HepG2 (cell line): ENCODE measurements around the gene SRRM1. TPM values are rescaled to one million over a fixed set of nuclear protein-coding genes. Genes with fewer than 3 reads are reported as not detected.

Experiments
- CEBPB ChIP-seq: IDR thresholded peaks from 2 replicates; pipeline ENCODE4 v1.6.1; 2011; ENCODE audit warnings: low read depth, low read length, improper control_type of control experiment, borderline replicate concordance
- EEA1 ChIP-seq: sonication (generic); formaldehyde crosslinking; IDR thresholded peaks from 2 replicates; pipeline ENCODE4 v1.5.1; 2020; ENCODE audit warnings: mild to moderate bottlenecking, missing genetic modification reagents, borderline replicate concordance
- HOXD1 ChIP-seq: sonication (generic); formaldehyde crosslinking; IDR thresholded peaks from 2 replicates; pipeline ENCODE4 v1.5.0; 2020; ENCODE audit warnings: missing genetic modification reagents
- NKX3-1 ChIP-seq: sonication (generic); formaldehyde crosslinking; IDR thresholded peaks from 2 replicates; pipeline ENCODE4 v1.5.0; 2020; ENCODE audit warnings: missing genetic modification reagents
- PRMT3 ChIP-seq: sonication (generic); formaldehyde crosslinking; IDR thresholded peaks from 2 replicates; pipeline ENCODE4 v1.8.1; 2022; ENCODE audit warnings: low read depth, mild to moderate bottlenecking, moderate library complexity, missing genetic modification reagents, borderline replicate concordance
- RFXAP ChIP-seq: sonication (generic); formaldehyde crosslinking; IDR thresholded peaks from 2 replicates; pipeline ENCODE4 v1.4.0; 2020; ENCODE audit warnings: missing genetic modification reagents, borderline replicate concordance
- SOX13 ChIP-seq, 3 experiments: fragments of 450-650 bp in 1 of 3; sonication (generic) in 1 of 3; formaldehyde crosslinking in 1 of 3; IDR thresholded peaks in 2 of 3; conservative IDR thresholded peaks in 1 of 3; 2 replicates each; pipeline versions ENCODE4 v1.5.0 to v1.6.1; 2016 to 2020; ENCODE audit warnings: antibody characterized with exemption in 1 of 3, mild to moderate bottlenecking in 1 of 3, missing compliant biosample characterization in 1 of 3, missing genetic modification reagents in 1 of 3, moderate library complexity in 1 of 3
- TCF7 ChIP-seq: sonication (generic); IDR thresholded peaks from 2 replicates; pipeline ENCODE4 v1.6.1; 2016; ENCODE audit warnings: antibody characterized with exemption, low read depth
- THAP7 ChIP-seq: sonication (generic); formaldehyde crosslinking; IDR thresholded peaks from 2 replicates; pipeline ENCODE4 v1.8.1; 2023; ENCODE audit warnings: mild to moderate bottlenecking, missing genetic modification reagents
- ZNF121 ChIP-seq: sonication (generic); formaldehyde crosslinking; IDR thresholded peaks from 2 replicates; pipeline ENCODE4 v1.5.0; 2020; ENCODE audit warnings: mild to moderate bottlenecking, missing genetic modification reagents
- ZNF224 ChIP-seq: sonication (generic); formaldehyde crosslinking; IDR thresholded peaks from 2 replicates; pipeline ENCODE4 v1.5.0; 2020; ENCODE audit warnings: mild to moderate bottlenecking, missing genetic modification reagents
- ZNF274 ChIP-seq: sonication (generic); formaldehyde crosslinking; IDR thresholded peaks from 2 replicates; pipeline ENCODE4 v1.5.1; 2020; ENCODE audit warnings: mild to moderate bottlenecking, missing genetic modification reagents
- ZNF317 ChIP-seq: sonication (generic); formaldehyde crosslinking; IDR thresholded peaks from 2 replicates; pipeline ENCODE4 v1.5.0; 2020; ENCODE audit warnings: mild to moderate bottlenecking, missing genetic modification reagents
- ZNF441 ChIP-seq: sonication (generic); formaldehyde crosslinking; IDR thresholded peaks from 2 replicates; pipeline ENCODE4 v1.7.0; 2021; ENCODE audit warnings: missing genetic modification reagents, borderline replicate concordance
- ZNF446 ChIP-seq: sonication (generic); formaldehyde crosslinking; IDR thresholded peaks from 2 replicates; pipeline ENCODE4 v1.5.0; 2020; ENCODE audit warnings: mild to moderate bottlenecking, missing genetic modification reagents
- polyA plus RNA-seq, 8 experiments: library from polyadenylated mRNA; depleted of rRNA in 3 of 8; stranded (reverse) in 7 of 8; unstranded in 1 of 8; fragments of >200 nt; fragmentation: Illumina TruSeq in 4 of 8; extraction: Trizol in 4 of 8; gene quantifications; 2 replicates each; pipeline versions ENCODE4 v1.2.1 to v1.2.3, GENCODE V29; 2011 to 2016; ENCODE audit warnings: low read depth in 4 of 8, missing spikeins in 1 of 8, mixed read lengths in 1 of 8; ENCODE audit not compliant: insufficient read depth in 1 of 8
- total RNA-seq, 5 experiments: library from RNA; depleted of rRNA; stranded (reverse); fragments of >200 nt; fragmentation: Illumina TruSeq; extraction: Trizol; gene quantifications; 2 replicates each; pipeline ENCODE4 v1.2.3, GENCODE V29; 2016; ENCODE audit warnings: low read depth in 1 of 5
- TF ChIP-seq, protein P1 (sequence below): fragments of 450-650 bp; IDR thresholded peaks from 2 replicates; pipeline ENCODE4 v1.6.1; 2017; ENCODE audit warnings: mild to moderate bottlenecking
- TF ChIP-seq, protein P2 (sequence below): sonication (generic); formaldehyde crosslinking; conservative IDR thresholded peaks from 2 replicates; pipeline ENCODE4 v1.8.0; 2022; ENCODE audit warnings: low read depth, missing genetic modification reagents
- TF ChIP-seq, protein P3 (sequence below): sonication (generic); formaldehyde crosslinking; IDR thresholded peaks from 2 replicates; pipeline ENCODE4 v1.4.0; 2020; ENCODE audit warnings: mild to moderate bottlenecking, missing genetic modification reagents
- TF ChIP-seq, protein P4 (sequence below): sonication (generic); formaldehyde crosslinking; conservative IDR thresholded peaks from 2 replicates; pipeline ENCODE4 v1.8.0; 2022; ENCODE audit warnings: missing genetic modification reagents
- TF ChIP-seq, protein P5 (sequence below): fragments of 450-650 bp; IDR thresholded peaks from 2 replicates; pipeline ENCODE4 v1.6.1; 2016

Gene SRRM1
- total and polyA plus RNA-seq, 2 of the 13 experiments (the other 11 are each of a cell fraction or from before 2014, with no cell fraction given): 31.6 to 44.5 TPM

DNA sequence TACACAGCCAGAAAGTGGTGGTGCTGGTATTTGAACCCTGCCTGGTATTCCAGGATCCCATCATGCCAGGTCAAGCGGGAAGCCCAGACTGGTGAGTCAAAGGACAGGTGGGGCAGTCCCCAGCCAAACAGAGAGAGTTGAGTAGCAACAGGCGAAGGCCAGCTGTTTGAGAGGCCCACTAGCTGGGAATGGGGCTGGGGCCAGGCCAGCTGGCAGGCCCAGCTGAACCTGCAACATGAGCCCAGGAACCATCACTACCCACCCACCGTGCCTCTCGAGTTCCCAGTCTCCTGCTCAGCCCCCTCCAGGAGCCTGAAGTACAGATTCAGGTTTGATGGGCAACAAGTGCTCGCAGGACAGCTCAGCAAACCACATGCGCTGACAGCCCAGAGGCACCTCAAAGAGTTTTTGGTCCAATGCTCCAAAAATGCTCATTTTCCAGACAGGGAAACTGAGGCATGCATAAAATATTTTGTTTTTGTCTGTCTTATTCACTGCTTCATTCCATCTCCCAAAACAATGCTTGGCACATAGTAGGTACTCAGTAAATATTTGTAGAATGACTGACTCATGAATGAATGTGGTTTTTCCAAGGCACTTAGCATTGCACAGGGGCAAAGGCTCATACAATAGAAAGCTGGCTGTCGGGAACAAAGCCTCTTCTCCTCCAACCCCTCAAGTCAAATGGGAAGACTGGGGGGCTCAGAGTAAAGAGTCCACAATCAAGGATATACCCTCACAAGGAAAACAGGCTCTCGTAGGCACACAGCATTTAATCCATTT lies 59.6 kb downstream of the SRRM1 start (continued):
- TF ChIP-seq NKX3-1 (CRISPR knock-in tag) (no peak), EEA1 (CRISPR knock-in tag) (no peak), ZNF224 (CRISPR knock-in tag) (no peak), HOXD1 (CRISPR knock-in tag) (no peak), ZNF274 (CRISPR knock-in tag) (0 out of 2 replicates have a peak, but pooled peaks have one; percentile 27), TCF7 (no peak), SOX13 (IDR thresholded peaks at IDR 0.05) (no peak), SOX13 (CRISPR knock-in tag; conservative IDR thresholded peaks at IDR 0.05 in 1 of 2, IDR thresholded peaks at IDR 0.05 in 1 of 2) (peak in 1 of 2 experiments; percentile 57; a peak in 1 of 4 replicates), RFXAP (CRISPR knock-in tag) (no peak), THAP7 (CRISPR knock-in tag) (no peak), PRMT3 (CRISPR knock-in tag) (no peak), ZNF441 (CRISPR knock-in tag) (no peak), ZNF121 (CRISPR knock-in tag) (no peak), CEBPB (no peak), ZNF317 (CRISPR knock-in tag) (no peak), ZNF446 (CRISPR knock-in tag) (no peak)
- TF ChIP-seq, protein P1, sequence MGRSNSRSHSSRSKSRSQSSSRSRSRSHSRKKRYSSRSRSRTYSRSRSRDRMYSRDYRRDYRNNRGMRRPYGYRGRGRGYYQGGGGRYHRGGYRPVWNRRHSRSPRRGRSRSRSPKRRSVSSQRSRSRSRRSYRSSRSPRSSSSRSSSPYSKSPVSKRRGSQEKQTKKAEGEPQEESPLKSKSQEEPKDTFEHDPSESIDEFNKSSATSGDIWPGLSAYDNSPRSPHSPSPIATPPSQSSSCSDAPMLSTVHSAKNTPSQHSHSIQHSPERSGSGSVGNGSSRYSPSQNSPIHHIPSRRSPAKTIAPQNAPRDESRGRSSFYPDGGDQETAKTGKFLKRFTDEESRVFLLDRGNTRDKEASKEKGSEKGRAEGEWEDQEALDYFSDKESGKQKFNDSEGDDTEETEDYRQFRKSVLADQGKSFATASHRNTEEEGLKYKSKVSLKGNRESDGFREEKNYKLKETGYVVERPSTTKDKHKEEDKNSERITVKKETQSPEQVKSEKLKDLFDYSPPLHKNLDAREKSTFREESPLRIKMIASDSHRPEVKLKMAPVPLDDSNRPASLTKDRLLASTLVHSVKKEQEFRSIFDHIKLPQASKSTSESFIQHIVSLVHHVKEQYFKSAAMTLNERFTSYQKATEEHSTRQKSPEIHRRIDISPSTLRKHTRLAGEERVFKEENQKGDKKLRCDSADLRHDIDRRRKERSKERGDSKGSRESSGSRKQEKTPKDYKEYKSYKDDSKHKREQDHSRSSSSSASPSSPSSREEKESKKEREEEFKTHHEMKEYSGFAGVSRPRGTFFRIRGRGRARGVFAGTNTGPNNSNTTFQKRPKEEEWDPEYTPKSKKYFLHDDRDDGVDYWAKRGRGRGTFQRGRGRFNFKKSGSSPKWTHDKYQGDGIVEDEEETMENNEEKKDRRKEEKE: no peak
- TF ChIP-seq, protein P2, sequence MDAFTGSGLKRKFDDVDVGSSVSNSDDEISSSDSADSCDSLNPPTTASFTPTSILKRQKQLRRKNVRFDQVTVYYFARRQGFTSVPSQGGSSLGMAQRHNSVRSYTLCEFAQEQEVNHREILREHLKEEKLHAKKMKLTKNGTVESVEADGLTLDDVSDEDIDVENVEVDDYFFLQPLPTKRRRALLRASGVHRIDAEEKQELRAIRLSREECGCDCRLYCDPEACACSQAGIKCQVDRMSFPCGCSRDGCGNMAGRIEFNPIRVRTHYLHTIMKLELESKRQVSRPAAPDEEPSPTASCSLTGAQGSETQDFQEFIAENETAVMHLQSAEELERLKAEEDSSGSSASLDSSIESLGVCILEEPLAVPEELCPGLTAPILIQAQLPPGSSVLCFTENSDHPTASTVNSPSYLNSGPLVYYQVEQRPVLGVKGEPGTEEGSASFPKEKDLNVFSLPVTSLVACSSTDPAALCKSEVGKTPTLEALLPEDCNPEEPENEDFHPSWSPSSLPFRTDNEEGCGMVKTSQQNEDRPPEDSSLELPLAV (CRISPR knock-in tag): no peak
- TF ChIP-seq, protein P3, sequence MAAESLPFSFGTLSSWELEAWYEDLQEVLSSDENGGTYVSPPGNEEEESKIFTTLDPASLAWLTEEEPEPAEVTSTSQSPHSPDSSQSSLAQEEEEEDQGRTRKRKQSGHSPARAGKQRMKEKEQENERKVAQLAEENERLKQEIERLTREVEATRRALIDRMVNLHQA (CRISPR knock-in tag): no peak
- TF ChIP-seq, protein P4, sequence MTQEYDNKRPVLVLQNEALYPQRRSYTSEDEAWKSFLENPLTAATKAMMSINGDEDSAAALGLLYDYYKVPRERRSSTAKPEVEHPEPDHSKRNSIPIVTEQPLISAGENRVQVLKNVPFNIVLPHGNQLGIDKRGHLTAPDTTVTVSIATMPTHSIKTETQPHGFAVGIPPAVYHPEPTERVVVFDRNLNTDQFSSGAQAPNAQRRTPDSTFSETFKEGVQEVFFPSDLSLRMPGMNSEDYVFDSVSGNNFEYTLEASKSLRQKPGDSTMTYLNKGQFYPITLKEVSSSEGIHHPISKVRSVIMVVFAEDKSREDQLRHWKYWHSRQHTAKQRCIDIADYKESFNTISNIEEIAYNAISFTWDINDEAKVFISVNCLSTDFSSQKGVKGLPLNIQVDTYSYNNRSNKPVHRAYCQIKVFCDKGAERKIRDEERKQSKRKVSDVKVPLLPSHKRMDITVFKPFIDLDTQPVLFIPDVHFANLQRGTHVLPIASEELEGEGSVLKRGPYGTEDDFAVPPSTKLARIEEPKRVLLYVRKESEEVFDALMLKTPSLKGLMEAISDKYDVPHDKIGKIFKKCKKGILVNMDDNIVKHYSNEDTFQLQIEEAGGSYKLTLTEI (CRISPR knock-in tag): no peak
- TF ChIP-seq, protein P5, sequence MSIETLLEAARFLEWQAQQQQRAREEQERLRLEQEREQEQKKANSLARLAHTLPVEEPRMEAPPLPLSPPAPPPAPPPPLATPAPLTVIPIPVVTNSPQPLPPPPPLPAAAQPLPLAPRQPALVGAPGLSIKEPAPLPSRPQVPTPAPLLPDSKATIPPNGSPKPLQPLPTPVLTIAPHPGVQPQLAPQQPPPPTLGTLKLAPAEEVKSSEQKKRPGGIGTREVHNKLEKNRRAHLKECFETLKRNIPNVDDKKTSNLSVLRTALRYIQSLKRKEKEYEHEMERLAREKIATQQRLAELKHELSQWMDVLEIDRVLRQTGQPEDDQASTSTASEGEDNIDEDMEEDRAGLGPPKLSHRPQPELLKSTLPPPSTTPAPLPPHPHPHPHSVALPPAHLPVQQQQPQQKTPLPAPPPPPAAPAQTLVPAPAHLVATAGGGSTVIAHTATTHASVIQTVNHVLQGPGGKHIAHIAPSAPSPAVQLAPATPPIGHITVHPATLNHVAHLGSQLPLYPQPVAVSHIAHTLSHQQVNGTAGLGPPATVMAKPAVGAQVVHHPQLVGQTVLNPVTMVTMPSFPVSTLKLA: no peak
